HepG2 (cell line): Measurements from ENCODE around the gene UBE2QL1. TPM values are rescaled to one million over a fixed set of nuclear protein-coding genes. Genes with fewer than 3 reads are reported as not detected.
"Not testable (repeated sequence)": the region's sequence is repeated elsewhere in the genome, so short reads cannot be mapped to it uniquely, and the experiment has no call there.

Experiments
- ATAC-seq: fragments of 200-7000 bp; cut with Tn5 transposase; 3 replicates; pipeline ENCODE4 v1.9.1; 2020; ENCODE audit warnings: mild to moderate bottlenecking, moderate library complexity
- BruUV-seq: library from RNA; stranded (reverse); fragments of 400-500 nt; replicated peaks from 2 replicates; lab custom pipeline; 2021; lab: Mats Ljungman, UMichigan
- CTCF ChIA-PET: fragments of 300-600 bp; formaldehyde crosslinking; extraction: SDS; loops from one replicate; lab custom pipeline; 2021; ENCODE audit warnings: low total read pairs, inconsistent platforms, low intra/inter-chr PET ratio; lab: Yijun Ruan, JAX
- POLR2A ChIA-PET: fragments of 350-600 bp; sonication (Branson Sonifier 250); formaldehyde crosslinking; loops from one replicate; lab custom pipeline; 2020; ENCODE audit warnings: antibody characterized with exemption, inconsistent platforms; lab: Yijun Ruan, JAX
- DNase-seq: peaks from one replicate; pipeline ENCODE4 v3.0.0-alpha.2; 2015; ENCODE audit warnings: low spot score
- FAIRE-seq: peaks from 3 replicates; lab custom pipeline; 2011; peaks lifted over from hg19 to GRCh38; lab: Jason Lieb, UNC
- H2AFZ ChIP-seq: one replicate; pipeline ENCODE4 v1.6.1; 2011; ENCODE audit warnings: low read length, inconsistent platforms
- H3K27ac ChIP-seq: fragments of 300-600 bp; 3 replicates; pipeline ENCODE4 v1.8.0; 2011; ENCODE audit warnings: mixed run types, mild to moderate bottlenecking, mixed read lengths, low read length, inconsistent platforms; ENCODE audit not compliant: insufficient read depth; ENCODE audit errors: extremely low read length
- H3K27me3 ChIP-seq, 2 experiments: fragments of 200-600 bp in 1 of 2; 2 replicates in 1 of 2; 3 replicates in 1 of 2; pipeline versions ENCODE4 v1.6.0 to v1.8.0; 2011; ENCODE audit warnings: low read length in 2 of 2, mild to moderate bottlenecking in 2 of 2, moderate library complexity in 2 of 2, inconsistent platforms in 1 of 2; ENCODE audit not compliant: insufficient read depth in 2 of 2, control insufficient read depth in 1 of 2
- H3K36me3 ChIP-seq, 2 experiments: fragments of 200-600 bp in 1 of 2; replicated peaks in 1 of 2; 2 replicates in 1 of 2; 3 replicates in 1 of 2; pipeline versions ENCODE4 v1.5.1 to v1.8.0; 2011; ENCODE audit warnings: low read length in 2 of 2, inconsistent platforms in 1 of 2; ENCODE audit not compliant: insufficient read depth in 2 of 2, control insufficient read depth in 1 of 2
- H3K4me1 ChIP-seq: 2 replicates; pipeline ENCODE4 v1.5.1; 2012; ENCODE audit warnings: low read length, inconsistent platforms; ENCODE audit not compliant: insufficient read depth
- H3K4me2 ChIP-seq: 2 replicates; pipeline ENCODE4 v1.6.0; 2011; ENCODE audit warnings: low read depth, low read length, inconsistent platforms
- H3K4me3 ChIP-seq, 3 experiments: fragments of 200-600 bp in 1 of 3; sonication (generic), shearing (Covaris generic) in 1 of 3; replicated peaks in 1 of 3; 2 replicates each; pipeline ENCODE4 v1.5.1; 2011 to 2016; ENCODE audit warnings: low read length in 3 of 3, inconsistent platforms in 2 of 3, low read depth in 2 of 3, mild to moderate bottlenecking in 2 of 3, control low read depth in 1 of 3, mixed read lengths in 1 of 3; ENCODE audit not compliant: insufficient read depth in 1 of 3
- H3K79me2 ChIP-seq: one replicate; pipeline ENCODE4 v1.6.1; 2011; ENCODE audit warnings: low read length, inconsistent platforms; ENCODE audit not compliant: insufficient read depth
- H3K9ac ChIP-seq: 2 replicates; pipeline ENCODE4 v1.6.0; 2011; ENCODE audit warnings: mild to moderate bottlenecking, low read depth, low read length, inconsistent platforms; ENCODE audit not compliant: insufficient read depth
- H3K9me3 ChIP-seq: 2 replicates; pipeline ENCODE4 v1.5.1; 2012; ENCODE audit warnings: mild to moderate bottlenecking, low read length
- H4K20me1 ChIP-seq: 2 replicates; pipeline ENCODE4 v1.6.0; 2011; ENCODE audit warnings: inconsistent platforms, mild to moderate bottlenecking, low read length, moderate library complexity; ENCODE audit not compliant: insufficient read depth
- ATF5 ChIP-seq: sonication (generic); formaldehyde crosslinking; IDR thresholded peaks from 2 replicates; pipeline ENCODE4 v1.4.0; 2020; ENCODE audit warnings: mild to moderate bottlenecking, low read depth, missing genetic modification reagents
- DMAP1 ChIP-seq: IDR thresholded peaks from 2 replicates; pipeline ENCODE4 v1.6.1; 2016
- HNF4A ChIP-seq: sonication (generic); formaldehyde crosslinking; IDR thresholded peaks from 2 replicates; pipeline ENCODE4 v1.4.0; 2020; ENCODE audit warnings: missing genetic modification reagents
- HNRNPH1 ChIP-seq: fragments of 200-400 bp; formaldehyde crosslinking; optimal IDR thresholded peaks from 2 replicates; pipeline ENCODE3; 2017; ENCODE audit warnings: mild to moderate bottlenecking, low read depth, low read length
- MAFK ChIP-seq, 2 experiments: IDR thresholded peaks in 1 of 2; conservative IDR thresholded peaks in 1 of 2; 2 replicates each; pipeline ENCODE4 v1.6.1; 2011; ENCODE audit warnings: improper control_type of control experiment in 2 of 2, low read length in 2 of 2
- MLX ChIP-seq: IDR thresholded peaks from 2 replicates; pipeline ENCODE4 v1.6.1; 2016
- MTA1 ChIP-seq: sonication (generic); formaldehyde crosslinking; IDR thresholded peaks from 2 replicates; pipeline ENCODE4 v1.4.0; 2020; ENCODE audit warnings: missing genetic modification reagents, mild to moderate bottlenecking, borderline replicate concordance
- NFKB2 ChIP-seq: sonication (generic); formaldehyde crosslinking; IDR thresholded peaks from 2 replicates; pipeline ENCODE4 v1.4.0; 2020; ENCODE audit warnings: missing genetic modification reagents, borderline replicate concordance
- PCBP1 ChIP-seq: fragments of 200-400 bp; formaldehyde crosslinking; IDR thresholded peaks from 2 replicates; pipeline ENCODE4 v1.6.1; 2017; ENCODE audit warnings: mild to moderate bottlenecking, low read depth, low read length, borderline replicate concordance
- ZNF160 ChIP-seq: sonication (generic); formaldehyde crosslinking; IDR thresholded peaks from 2 replicates; pipeline ENCODE4 v1.8.0; 2022; ENCODE audit warnings: mild to moderate bottlenecking, inconsistent platforms, missing genetic modification reagents
- ZNF350 ChIP-seq: sonication (generic); formaldehyde crosslinking; IDR thresholded peaks from 2 replicates; pipeline ENCODE4 v1.4.0; 2020; ENCODE audit warnings: mild to moderate bottlenecking, low read depth, missing genetic modification reagents, borderline replicate concordance
- ZNF562 ChIP-seq: sonication (generic); formaldehyde crosslinking; IDR thresholded peaks from 2 replicates; pipeline ENCODE4 v1.8.0; 2022; ENCODE audit warnings: missing genetic modification reagents, borderline replicate concordance
- ZNF737 ChIP-seq: sonication (generic); formaldehyde crosslinking; IDR thresholded peaks from 2 replicates; pipeline ENCODE4 v1.5.0; 2020; ENCODE audit warnings: missing genetic modification reagents, mild to moderate bottlenecking, borderline replicate concordance
- ZNF772 ChIP-seq: sonication (generic); formaldehyde crosslinking; IDR thresholded peaks from 2 replicates; pipeline ENCODE4 v1.5.0; 2020; ENCODE audit warnings: mild to moderate bottlenecking, missing genetic modification reagents
- WGBS: methylation state at CpG from one replicate; pipeline ENCODE4 v1.1.6; 2017; ENCODE audit warnings: low lambda C conversion rate; 5-methylcytosine and 5-hydroxymethylcytosine counted together
- in situ Hi-C: cut with HindIII; loops from 2 replicates; pipeline ENCODE4 v1.10.0; 2017; ENCODE audit warnings: low pct_unique_long_range_greater_than_20kb; ENCODE audit not compliant: extremely low pct_ligation_motif_present
- intact Hi-C: fragments of 100-400 bp; cut with micrococcal nuclease; formaldehyde crosslinking; loops from one replicate; pipeline ENCODE4 v1.10.0; 2022; ENCODE audit not compliant: unreplicated experiment
- polyA plus RNA-seq, 8 experiments: library from polyadenylated mRNA; depleted of rRNA in 3 of 8; stranded (reverse) in 7 of 8; unstranded in 1 of 8; fragments of >200 nt; fragmentation: Illumina TruSeq in 4 of 8; extraction: Trizol in 4 of 8; gene quantifications; 2 replicates each; pipeline versions ENCODE4 v1.2.1 to v1.2.3, GENCODE V29; 2011 to 2016; ENCODE audit warnings: low read depth in 4 of 8, missing spikeins in 1 of 8, mixed read lengths in 1 of 8; ENCODE audit not compliant: insufficient read depth in 1 of 8
- total RNA-seq, 5 experiments: library from RNA; depleted of rRNA; stranded (reverse); fragments of >200 nt; fragmentation: Illumina TruSeq; extraction: Trizol; gene quantifications; 2 replicates each; pipeline ENCODE4 v1.2.3, GENCODE V29; 2016; ENCODE audit warnings: low read depth in 1 of 5

UBE2QL1 gene
- total and polyA plus RNA-seq, 2 of the 13 experiments (the other 11 are each of a cell fraction or from before 2014, with no cell fraction given), result not detected

GRCh38 chr5:6510973-6511372 lies 62.3 kb downstream of the UBE2QL1 start:
- FAIRE-seq (no peak), ATAC-seq (no peak), DNase-seq (no peak)
- Histone ChIP-seq H3K9ac (no peak overlapping the region), H2AFZ (no peak overlapping the region), H3K4me2 (no peak overlapping the region), H3K4me1 (no peaks in the 10 kb centered on the region), H3K9me3 (no peaks in the 10 kb centered on the region), H3K27me3 (peaks cover 0 to 6% of the 10 kb centered on the region in 2 experiments; a peak in 2 of 5 replicates), H4K20me1 (no peaks in the 10 kb centered on the region), H3K36me3 (no peaks in the 10 kb centered on the region), H3K27ac (no peak overlapping the region), H3K79me2 (no peaks in the 10 kb centered on the region), H3K4me3 (no peak overlapping the region)
- in situ Hi-C loops (no loop called here), intact Hi-C loops (no loop called here)
- TF ChIP-seq DMAP1 (CRISPR knock-in tag), result no peak
- TF ChIP-seq MAFK (conservative IDR thresholded peaks at IDR 0.05 in 1 of 2, IDR thresholded peaks at IDR 0.05 in 1 of 2; ENCODE audit: low read length in 2 of 2), result no peak
- TF ChIP-seq HNF4A (CRISPR knock-in tag), result no peak
- TF ChIP-seq ATF5, result no peak
- no peak for TF ChIP-seq ZNF160 (CRISPR knock-in tag)
- TF ChIP-seq ZNF562 (CRISPR knock-in tag), result no peak
- TF ChIP-seq HNRNPH1, result no peak
- TF ChIP-seq MLX (CRISPR knock-in tag), result no peak
- TF ChIP-seq NFKB2, result no peak
- TF ChIP-seq MTA1 (CRISPR knock-in tag), result no peak
- no peak for TF ChIP-seq ZNF350 (CRISPR knock-in tag)
- no peak for TF ChIP-seq PCBP1
- TF ChIP-seq ZNF772 (CRISPR knock-in tag), result no peak
- no peak for TF ChIP-seq ZNF737
- 77% methylated on average over 4 of the region's 4 CpGs for WGBS
- BruUV-seq, result no TSS peak
- ChIA-PET POLR2A (no interaction called here), CTCF (no interaction called here)

- H3K27ac ChIP-seq, H3K79me2 ChIP-seq, H3K36me3 ChIP-seq, BruUV-seq, H3K9me3 ChIP-seq, H2AFZ ChIP-seq, CTCF ChIA-PET, H3K4me3 ChIP-seq, H3K4me1 ChIP-seq, in situ Hi-C loops, FAIRE-seq, ATAC-seq, H3K9ac ChIP-seq, H4K20me1 ChIP-seq, DNase-seq, H3K4me2 ChIP-seq, POLR2A ChIA-PET, intact Hi-C loops, H3K27me3 ChIP-seq: not testable (repeated sequence)
- 41% methylated on average over 5 of the region's 5 CpGs for WGBS
Observed at GRCh38 chr5:6515812-6516211, 67.2 kb downstream of the UBE2QL1 start.
